HG03280 (cell line): ENCODE results near the gene GDF15.
"Not testable (repeated sequence)": the region's sequence is repeated elsewhere in the genome, so short reads cannot be mapped to it uniquely, and the experiment has no call there.

ENCODE experiments used
- ATAC-seq: cut with Tn5 transposase; IDR thresholded peaks from one replicate; pipeline ENCODE4 v1.9.1; 2021; ENCODE audit warnings: mild to moderate bottlenecking, moderate library complexity; ENCODE audit not compliant: unreplicated experiment

The GDF15 gene

DNA sequence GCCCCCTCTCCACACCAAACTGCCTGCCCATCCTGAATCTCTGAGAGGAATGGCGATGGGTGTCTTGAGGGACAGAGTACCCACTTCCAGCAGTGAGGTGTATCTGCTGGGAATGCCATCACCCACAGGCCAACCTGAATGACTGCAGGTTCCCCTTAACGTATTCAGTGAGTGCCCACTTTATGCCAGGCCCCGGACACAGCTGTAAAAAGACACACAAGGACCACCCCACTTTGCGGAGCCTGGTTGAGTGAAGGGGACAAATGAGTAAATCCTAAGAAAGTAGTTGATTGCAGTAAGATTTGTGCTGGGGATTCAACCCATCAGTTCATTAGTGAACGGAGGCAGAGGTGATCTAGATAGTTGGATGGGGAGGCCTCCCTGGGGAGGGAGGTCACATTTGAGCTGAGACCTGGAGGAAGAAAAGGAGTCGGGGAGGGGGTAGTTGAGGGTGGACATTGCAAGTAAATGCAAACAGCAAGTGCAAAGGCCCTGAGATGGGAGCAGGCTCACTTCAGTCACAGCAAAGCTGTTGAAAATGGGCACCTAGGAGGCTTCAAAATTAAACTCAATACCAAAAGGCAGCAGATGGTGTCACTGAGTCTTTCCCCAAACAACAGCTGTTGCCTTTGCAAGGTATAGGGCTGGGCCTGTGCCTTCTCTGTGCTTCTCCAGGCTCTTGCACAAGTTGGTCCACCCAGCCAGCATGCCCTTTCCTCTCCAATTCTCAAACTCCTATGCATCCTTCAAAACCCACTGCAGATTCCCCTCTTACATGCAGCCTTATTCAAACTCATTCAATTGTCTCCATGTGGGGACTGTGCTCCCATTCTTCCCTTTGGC is 4.3 kb downstream of the GDF15 start:
- ATAC-seq, result no peak

DNA sequence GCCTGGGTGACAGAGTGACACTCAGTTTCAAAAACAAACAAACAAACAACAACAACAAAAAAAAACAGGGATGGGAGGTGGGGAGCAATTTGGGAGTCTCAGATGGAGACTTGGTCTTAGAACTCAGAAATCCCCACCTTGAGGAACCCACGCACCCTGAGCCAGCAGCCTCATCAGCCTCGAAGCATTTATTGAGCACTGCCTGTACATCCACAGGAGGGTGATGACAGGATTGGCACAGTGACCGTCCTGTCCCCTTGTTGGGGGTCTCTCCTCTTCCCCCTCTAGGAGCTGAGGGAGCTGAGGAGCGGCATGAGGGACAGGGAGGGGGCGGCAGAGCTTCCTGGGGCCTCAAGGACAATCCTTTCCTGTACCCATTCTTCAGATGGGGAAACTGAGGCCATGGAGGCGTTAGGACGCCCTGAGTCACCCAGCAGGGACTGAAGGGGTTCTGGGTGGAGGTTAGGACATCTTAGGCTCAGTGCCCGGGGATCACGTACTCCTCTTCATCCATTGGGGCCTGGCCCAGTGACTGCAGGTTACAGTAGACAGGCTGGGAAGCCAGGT is 5.6 kb downstream of the GDF15 start:
- ATAC-seq, result no peak

GRCh38 chr19:18392417-18392816 is 6.5 kb downstream of the GDF15 start:
- no peak for ATAC-seq

- no peak for ATAC-seq
Observed at GRCh38 chr19:18392926-18393325, 7.0 kb downstream of the GDF15 start.

DNA sequence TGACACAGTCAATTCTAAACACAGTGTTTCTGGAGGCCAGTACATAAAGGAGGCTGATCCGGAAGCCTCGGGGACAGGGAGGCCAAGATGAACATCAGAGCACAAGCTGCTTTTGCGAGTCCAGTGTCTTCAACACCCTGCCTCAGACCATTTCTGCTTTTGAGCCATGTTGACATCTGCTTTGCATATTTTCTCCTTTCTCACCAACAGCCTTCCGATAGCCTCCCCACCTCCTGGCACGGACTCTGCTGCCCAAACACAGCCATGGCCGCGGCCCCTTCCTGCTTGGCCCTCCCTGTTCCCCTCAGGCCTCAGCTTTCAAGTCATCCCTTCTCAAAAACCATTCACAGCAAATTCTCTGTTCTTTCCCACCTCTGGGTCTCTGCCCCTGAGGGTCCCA is 7.9 kb downstream of the GDF15 start:
- no peak for ATAC-seq

GRCh38 chr19:18396471-18397241 is 10.7 kb downstream of the GDF15 start:
- no peak for ATAC-seq

GRCh38 chr19:18397242-18398202 is 11.6 kb downstream of the GDF15 start, which contains the start of gene LRRC25:
Gene LRRC25, minus strand, starts transcription at chr19:18397622. Its CDS starts 659 bp downstream, at chr19:18396963.
- no peak for ATAC-seq

DNA sequence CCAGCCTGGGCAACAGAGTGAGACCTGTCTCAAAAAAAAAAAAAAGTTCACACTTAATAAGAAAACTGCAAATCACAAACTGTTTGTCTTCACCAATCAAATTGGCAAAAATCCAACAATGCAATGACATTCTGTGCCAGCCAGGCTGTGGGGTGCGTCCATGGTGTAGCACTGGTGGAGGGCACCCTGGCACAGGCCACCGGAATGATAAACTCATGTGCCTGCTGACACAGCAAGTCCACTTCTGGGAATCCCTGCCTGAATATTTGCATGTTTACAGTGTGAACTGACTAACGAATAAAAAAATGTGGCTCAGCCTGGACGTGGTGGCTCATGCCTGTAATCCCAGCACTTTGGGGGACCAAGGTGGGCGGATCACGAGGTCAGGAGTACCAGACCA is 13.1 kb downstream of the GDF15 start:
- no peak for ATAC-seq

DNA sequence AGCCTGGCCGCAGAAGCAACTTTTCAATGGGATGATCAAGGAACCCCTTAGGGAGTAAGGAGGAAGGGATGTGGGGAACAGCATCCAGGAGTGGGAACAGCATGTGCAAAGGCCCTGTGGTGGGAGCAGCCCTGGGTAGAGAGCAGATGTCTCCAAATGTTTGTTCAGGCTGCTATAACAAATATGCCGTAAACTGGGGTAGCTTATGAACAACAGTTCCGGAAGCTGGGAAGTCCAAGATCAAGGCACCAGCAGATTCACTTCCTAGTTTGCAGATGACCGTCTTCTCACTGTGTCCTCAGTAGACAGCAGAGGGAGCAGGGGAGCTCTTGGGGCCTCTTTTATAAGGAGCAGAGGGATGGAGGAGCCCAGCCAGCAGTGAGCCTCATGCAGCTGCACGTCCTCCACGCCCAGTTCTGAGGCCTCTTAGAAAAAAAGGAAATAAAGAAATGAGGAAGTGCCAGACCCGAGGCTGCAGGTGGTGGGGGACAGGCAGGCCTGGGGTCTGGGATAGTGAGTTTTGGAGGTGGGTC is 15.7 kb downstream of the GDF15 start:
- ATAC-seq, result no peak

- not testable (repeated sequence) for ATAC-seq
Observed at GRCh38 chr19:18402455-18403248, 16.7 kb downstream of the GDF15 start.

DNA sequence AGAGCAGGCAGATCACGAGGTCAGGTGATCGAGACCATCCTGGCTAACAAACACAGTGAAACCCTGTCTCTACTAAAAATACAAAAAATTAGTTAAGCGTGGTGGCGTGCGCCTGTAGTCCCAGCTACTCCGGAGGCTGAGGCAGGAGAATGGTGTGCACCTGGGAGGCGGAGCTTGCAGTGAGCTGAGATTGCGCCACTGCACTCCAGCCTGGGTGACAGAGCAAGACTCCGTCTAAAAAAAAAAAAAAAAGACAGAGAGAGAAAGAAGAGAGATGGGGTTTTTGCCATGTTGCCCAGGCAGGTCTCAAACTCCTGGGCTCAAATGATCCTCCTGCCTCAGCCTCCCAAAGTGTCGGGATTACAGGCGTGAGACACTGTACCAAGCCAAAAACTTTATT is 19.8 kb downstream of the GDF15 start:
- ATAC-seq, result not testable (repeated sequence)

GRCh38 chr19:18406749-18407148 is 20.8 kb downstream of the GDF15 start:
- ATAC-seq, result no peak

DNA sequence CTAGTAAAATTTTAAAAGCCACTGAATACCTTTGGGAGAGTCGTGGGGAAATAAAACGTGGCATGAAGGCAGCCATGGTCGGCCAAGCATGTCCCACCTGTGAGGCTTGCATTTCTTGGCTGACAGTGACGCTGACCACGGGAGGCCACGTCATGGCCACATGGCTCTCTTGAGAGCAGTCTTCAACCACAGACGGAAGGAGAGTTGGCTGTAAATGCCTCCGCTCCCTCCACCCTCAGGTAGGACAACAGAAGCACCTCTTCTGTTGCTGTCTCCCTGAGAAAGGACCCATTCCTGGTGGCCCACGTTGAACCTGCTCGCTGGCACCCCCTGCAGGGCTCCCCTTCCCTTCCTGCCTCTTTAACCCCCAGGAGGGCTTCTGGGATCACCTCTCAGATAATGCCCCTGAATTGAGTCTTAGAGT is 22.1 kb downstream of the GDF15 start:
- peak; percentile 59 for ATAC-seq

GRCh38 chr19:18412610-18413239 is 26.8 kb downstream of the GDF15 start:
- ATAC-seq, result no peak

GRCh38 chr19:18414504-18415177 is 28.7 kb downstream of the GDF15 start:
- no peak for ATAC-seq

DNA sequence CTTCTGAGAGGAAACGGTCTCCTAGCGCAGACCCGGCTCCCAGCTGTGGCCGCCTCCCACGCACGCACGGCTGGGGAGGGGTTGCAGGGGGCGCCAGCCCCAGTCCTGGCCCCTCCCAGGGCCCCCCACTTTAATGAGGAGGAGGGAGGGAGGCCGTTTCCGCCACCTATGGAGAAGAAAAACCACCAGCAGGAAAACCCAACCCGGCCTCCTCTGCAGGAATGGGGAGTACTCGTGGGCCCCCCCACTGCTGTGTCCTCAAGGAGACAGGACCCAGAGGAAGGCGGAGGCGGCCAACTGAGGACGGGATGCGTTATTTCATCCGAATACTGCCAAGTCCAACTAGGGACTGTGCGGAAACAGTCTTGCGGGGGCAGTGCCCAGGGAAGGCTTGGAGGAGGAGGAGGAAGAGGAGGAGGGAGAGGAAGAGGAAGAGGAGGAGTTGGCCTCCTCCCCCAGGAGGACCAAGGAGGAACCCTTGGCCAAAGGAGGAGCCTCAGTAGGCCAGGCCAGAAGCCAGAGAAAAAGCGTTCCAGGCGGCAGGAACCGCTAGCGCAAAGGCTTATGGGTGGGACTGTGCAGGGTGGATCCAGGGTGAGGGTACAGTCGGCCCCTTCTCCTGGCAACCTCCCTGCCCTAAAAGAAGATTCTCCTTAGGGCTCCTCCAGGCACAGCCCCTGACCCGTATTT is 29.4 kb downstream of the GDF15 start:
- no peak for ATAC-seq

DNA sequence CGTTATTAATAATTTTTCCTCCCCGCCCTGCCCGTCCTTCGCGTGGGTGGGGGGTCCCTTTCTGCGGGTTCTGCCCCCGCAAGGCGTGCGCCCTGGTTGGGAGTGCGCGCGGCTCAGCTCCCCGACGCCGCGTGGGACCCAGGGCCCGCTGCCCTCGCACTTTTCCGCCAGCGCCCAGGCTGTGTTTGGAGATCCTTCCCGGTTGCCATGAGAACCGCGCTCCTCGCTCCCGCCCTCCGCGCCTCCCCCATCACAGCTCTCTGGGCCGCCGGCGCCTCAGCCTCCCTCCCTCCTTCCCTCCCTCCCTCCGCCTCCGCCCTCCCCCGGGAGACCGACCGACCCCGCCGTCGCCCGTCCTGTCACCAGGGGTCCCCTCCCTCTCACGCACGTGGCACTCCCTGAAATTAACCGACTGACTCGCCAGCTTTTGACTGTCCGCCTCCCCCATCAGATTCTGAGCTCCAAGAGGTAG is 30.9 kb downstream of the GDF15 start:
- no peak for ATAC-seq
